ENCODE measurements around the gene FAM120B. TPM values are rescaled to one million over a fixed set of nuclear protein-coding genes. Genes with fewer than 3 reads are reported as not detected.

Gene FAM120B
- total RNA-seq, 2 donors from 2014 or later = 20.8 to 23.2 TPM

- DNase-seq (no peak), ATAC-seq (no peak)
- intact Hi-C loops (cut with DNase I) = no loop called here
These were observed 115.4 kb downstream of the FAM120B start for GRCh38 chr6:170421921-170422320.

- ATAC-seq (peak in 1 of 2 donors; percentile 27), DNase-seq (no peak)
- intact Hi-C loops (cut with DNase I) = no loop called here
These were observed 116.5 kb downstream of the FAM120B start for GRCh38 chr6:170423030-170423429.

- intact Hi-C loops (cut with DNase I) = no loop called here
- DNase-seq (no peak), ATAC-seq (no peak)
These were observed 117.5 kb downstream of the FAM120B start for GRCh38 chr6:170423814-170424603.

- intact Hi-C loops (cut with DNase I) = no loop called here
- ATAC-seq (no peak), DNase-seq (no peak)
These were observed 118.1 kb downstream of the FAM120B start for GRCh38 chr6:170424604-170425126.

GRCh38 chr6:170429450-170429849, 122.9 kb downstream of the FAM120B start:
- DNase-seq (no peak), ATAC-seq (peak in 1 of 2 donors; percentile 54)
- intact Hi-C loops (cut with DNase I) = no loop called here

GRCh38 chr6:170433163-170434116, 126.9 kb downstream of the FAM120B start:
- ATAC-seq (no peak), DNase-seq (no peak)
- intact Hi-C loops (cut with DNase I) = no loop called here

- intact Hi-C loops (cut with DNase I) = no loop called here
- DNase-seq = no peak
- ATAC-seq = no peak
These were observed 127.7 kb downstream of the FAM120B start for GRCh38 chr6:170434117-170434820.

- no peak for DNase-seq
- intact Hi-C loops (cut with DNase I) = no loop called here
- ATAC-seq = no peak
These were observed 128.2 kb downstream of the FAM120B start for GRCh38 chr6:170434821-170435155.

- no peak for ATAC-seq
- no peak for DNase-seq
- intact Hi-C loops (cut with DNase I) = no loop called here
These were observed 129.2 kb downstream of the FAM120B start for GRCh38 chr6:170435766-170436165.

- DNase-seq (no peak), ATAC-seq (no peak)
- intact Hi-C loops (cut with DNase I) = no loop called here
These were observed 129.8 kb downstream of the FAM120B start for GRCh38 chr6:170436209-170436809.

- no peak for ATAC-seq
- intact Hi-C loops (cut with DNase I) = no loop called here
- DNase-seq = no peak
These were observed 131.3 kb downstream of the FAM120B start for GRCh38 chr6:170437719-170438401.

- DNase-seq = peak; percentile 89
- ATAC-seq = peak; percentile 79 to 98
- intact Hi-C loops (cut with DNase I) = no loop called here
These were observed 131.8 kb downstream of the FAM120B start for GRCh38 chr6:170438402-170438753.

GRCh38 chr6:170438861-170439260, 132.3 kb downstream of the FAM120B start:
- DNase-seq = no peak
- intact Hi-C loops (cut with DNase I) = no loop called here
- peak in 1 of 2 donors; percentile 19 for ATAC-seq

- intact Hi-C loops (cut with DNase I) = no loop called here
These were observed 133.1 kb downstream of the FAM120B start for GRCh38 chr6:170439366-170440361.

GRCh38 chr6:170440437-170440836, 133.9 kb downstream of the FAM120B start:
- intact Hi-C loops (cut with DNase I) = no loop called here
- no peak for ATAC-seq
- no peak for DNase-seq

More at GRCh38 chr6:170439366-170440361, 133.1 kb downstream of the FAM120B start:
- no peak for DNase-seq
- ATAC-seq = peak in 1 of 2 donors; percentile 16

- intact Hi-C loops (cut with DNase I) = no loop called here
- ATAC-seq (no peak), DNase-seq (no peak)
These were observed 134.8 kb downstream of the FAM120B start for GRCh38 chr6:170441316-170441715.

GRCh38 chr6:170442596-170442995, 136.0 kb downstream of the FAM120B start:
- no peak for DNase-seq

More at GRCh38 chr6:170442596-170442995, 136.0 kb downstream of the FAM120B start:
- ATAC-seq = no peak
- intact Hi-C loops (cut with DNase I) = no loop called here

Data from left cardiac atrium (tissue), 4 donors.